NCI-H1417 treated with DMSO at 0.1 percent for 48 hours (cell line): ENCODE results near the gene TEN1.

ENCODE experiments used
- DNase-seq: peaks from one replicate; lab custom pipeline; 2025; lab: John Stamatoyannopoulos, UW

TEN1 gene

GRCh38 chr17:75976175-75976848, 2.7 kb upstream of the TEN1 start:
- no peak for DNase-seq

- no peak for DNase-seq
These were observed 706 bp downstream of the TEN1 start for GRCh38 chr17:75979705-75980187.

GRCh38 chr17:75980188-75981018, 1.4 kb downstream of the TEN1 start:
- no peak for DNase-seq

GRCh38 chr17:75981019-75981615, 2.1 kb downstream of the TEN1 start:
- no peak for DNase-seq

- no peak for DNase-seq
These were observed 4.6 kb downstream of the TEN1 start for GRCh38 chr17:75983501-75984181.

GRCh38 chr17:75985986-75986385, 6.9 kb downstream of the TEN1 start:
- DNase-seq, result no peak

- DNase-seq, result no peak
These were observed 8.0 kb downstream of the TEN1 start for GRCh38 chr17:75987041-75987440.

GRCh38 chr17:75991396-75991795, 12.4 kb downstream of the TEN1 start:
- DNase-seq, result no peak

- DNase-seq, result no peak
These were observed 15.8 kb downstream of the TEN1 start for GRCh38 chr17:75994802-75995370.

- no peak for DNase-seq
These were observed 16.4 kb downstream of the TEN1 start for GRCh38 chr17:75995385-75995925.

GRCh38 chr17:75996665-75997590, 17.9 kb downstream of the TEN1 start:
- no peak for DNase-seq

GRCh38 chr17:75998327-75998795, 19.3 kb downstream of the TEN1 start:
- no peak for DNase-seq

GRCh38 chr17:76000016-76000754, 21.1 kb downstream of the TEN1 start:
- no peak for DNase-seq

GRCh38 chr17:76000755-76001521, 21.9 kb downstream of the TEN1 start, which contains the start of gene CDK3:
TSS of gene CDK3 (plus strand) at chr17:76000855. CDS start at chr17:76001426, 571 bp downstream.
- DNase-seq, result no peak

GRCh38 chr17:76002100-76002499, 23.1 kb downstream of the TEN1 start:
- no peak for DNase-seq

- DNase-seq, result no peak
These were observed 24.9 kb downstream of the TEN1 start for GRCh38 chr17:76003915-76004314.

- DNase-seq, result no peak
These were observed 25.8 kb downstream of the TEN1 start for GRCh38 chr17:76004750-76005262.
